ENCODE results near the gene AADACL3. TPM values are rescaled to one million over a fixed set of nuclear protein-coding genes. Genes with fewer than 3 reads are reported as not detected.

Gene AADACL3
- total and polyA plus RNA-seq, 9 of the 15 experiments (the other 6 are each of a cell fraction or from before 2014, with no cell fraction given), result not detected

DNA sequence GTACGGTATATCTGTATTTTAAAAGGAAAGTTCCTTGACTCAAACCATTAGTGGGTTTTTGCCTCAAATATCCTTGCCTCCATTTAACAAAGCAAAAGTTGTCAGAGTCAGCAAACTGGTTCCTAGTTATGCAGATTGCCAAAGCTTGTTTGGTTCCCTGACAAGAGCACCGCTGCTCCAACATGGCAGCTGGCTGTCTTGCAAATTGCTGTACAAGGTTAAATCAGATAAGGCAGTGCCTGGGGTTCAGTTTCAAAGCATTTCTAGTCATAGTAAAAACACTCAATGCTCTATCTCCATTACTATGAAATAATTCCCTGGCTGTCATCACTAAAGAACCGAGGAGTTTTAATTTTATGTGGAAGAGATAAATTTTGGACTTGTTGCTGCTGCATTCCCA, 18.7 kb downstream of the AADACL3 start:
- intact Hi-C loops (cut with micrococcal nuclease) (no loop called here), in situ Hi-C loops (cut with MboI) (no loop called here)
- BruUV-seq (replicated peaks), result no TSS peak
- DNase-seq (ENCODE audit: extremely low read depth in 1 of 4, low spot score in 3 of 4) (no peak), FAIRE-seq (no peak), ATAC-seq (no peak)
- Histone ChIP-seq H3K4me3 (no peak overlapping the region), H2AFZ (ENCODE audit: low read depth, low read length) (no peak overlapping the region), H3K27ac (ENCODE audit: extremely low read depth, low read depth, low read length) (no peak overlapping the region), H3K4me1 (replicated peaks in 1 of 2; ENCODE audit: control insufficient read depth in 2 of 2, insufficient read depth in 2 of 2, low read length in 2 of 2) (no peaks in the 10 kb centered on the region), H3K79me2 (ENCODE audit: control insufficient read depth, insufficient read depth, low read length) (no peaks in the 10 kb centered on the region), H4K20me1 (replicated peaks; ENCODE audit: control insufficient read depth, insufficient read depth, low read length) (no peaks in the 10 kb centered on the region), H3K9ac (ENCODE audit: insufficient read depth in 1 of 2, low read depth in 2 of 2, low read length in 2 of 2) (no peak overlapping the region), H3K27me3 (ENCODE audit: control insufficient read depth in 2 of 2, insufficient read depth in 2 of 2, low read length in 2 of 2) (no peaks in the 10 kb centered on the region), H3K36me3 (ENCODE audit: control insufficient read depth, insufficient read depth, low read length) (no peaks in the 10 kb centered on the region), H3K4me2 (ENCODE audit: insufficient read depth, low read length) (no peak overlapping the region), H3K9me1 (ENCODE audit: control insufficient read depth, insufficient read depth, low read length) (no peaks in the 10 kb centered on the region), H3K9me3 (replicated peaks; ENCODE audit: control insufficient read depth, insufficient read depth, low read depth, low read length) (no peaks in the 10 kb centered on the region)
- POLR2A ChIA-PET, result no interaction called here
- CTCF ChIA-PET (ENCODE audit: low intra/inter-chr PET ratio), result no interaction called here
- WGBS (ENCODE audit: insufficient coverage, low coverage, missing lambda C conversion rate), result 1% methylated on average over 3 of the region's 3 CpGs
- TF ChIP-seq, protein P1, sequence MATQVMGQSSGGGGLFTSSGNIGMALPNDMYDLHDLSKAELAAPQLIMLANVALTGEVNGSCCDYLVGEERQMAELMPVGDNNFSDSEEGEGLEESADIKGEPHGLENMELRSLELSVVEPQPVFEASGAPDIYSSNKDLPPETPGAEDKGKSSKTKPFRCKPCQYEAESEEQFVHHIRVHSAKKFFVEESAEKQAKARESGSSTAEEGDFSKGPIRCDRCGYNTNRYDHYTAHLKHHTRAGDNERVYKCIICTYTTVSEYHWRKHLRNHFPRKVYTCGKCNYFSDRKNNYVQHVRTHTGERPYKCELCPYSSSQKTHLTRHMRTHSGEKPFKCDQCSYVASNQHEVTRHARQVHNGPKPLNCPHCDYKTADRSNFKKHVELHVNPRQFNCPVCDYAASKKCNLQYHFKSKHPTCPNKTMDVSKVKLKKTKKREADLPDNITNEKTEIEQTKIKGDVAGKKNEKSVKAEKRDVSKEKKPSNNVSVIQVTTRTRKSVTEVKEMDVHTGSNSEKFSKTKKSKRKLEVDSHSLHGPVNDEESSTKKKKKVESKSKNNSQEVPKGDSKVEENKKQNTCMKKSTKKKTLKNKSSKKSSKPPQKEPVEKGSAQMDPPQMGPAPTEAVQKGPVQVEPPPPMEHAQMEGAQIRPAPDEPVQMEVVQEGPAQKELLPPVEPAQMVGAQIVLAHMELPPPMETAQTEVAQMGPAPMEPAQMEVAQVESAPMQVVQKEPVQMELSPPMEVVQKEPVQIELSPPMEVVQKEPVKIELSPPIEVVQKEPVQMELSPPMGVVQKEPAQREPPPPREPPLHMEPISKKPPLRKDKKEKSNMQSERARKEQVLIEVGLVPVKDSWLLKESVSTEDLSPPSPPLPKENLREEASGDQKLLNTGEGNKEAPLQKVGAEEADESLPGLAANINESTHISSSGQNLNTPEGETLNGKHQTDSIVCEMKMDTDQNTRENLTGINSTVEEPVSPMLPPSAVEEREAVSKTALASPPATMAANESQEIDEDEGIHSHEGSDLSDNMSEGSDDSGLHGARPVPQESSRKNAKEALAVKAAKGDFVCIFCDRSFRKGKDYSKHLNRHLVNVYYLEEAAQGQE (IDR thresholded peaks at IDR 0.05; ENCODE audit: borderline replicate concordance), result no peak
- TF ChIP-seq, protein P1 (CRISPR knock-in tag; IDR thresholded peaks at IDR 0.05; ENCODE audit: low read depth), result no peak
- TF ChIP-seq, protein P2, sequence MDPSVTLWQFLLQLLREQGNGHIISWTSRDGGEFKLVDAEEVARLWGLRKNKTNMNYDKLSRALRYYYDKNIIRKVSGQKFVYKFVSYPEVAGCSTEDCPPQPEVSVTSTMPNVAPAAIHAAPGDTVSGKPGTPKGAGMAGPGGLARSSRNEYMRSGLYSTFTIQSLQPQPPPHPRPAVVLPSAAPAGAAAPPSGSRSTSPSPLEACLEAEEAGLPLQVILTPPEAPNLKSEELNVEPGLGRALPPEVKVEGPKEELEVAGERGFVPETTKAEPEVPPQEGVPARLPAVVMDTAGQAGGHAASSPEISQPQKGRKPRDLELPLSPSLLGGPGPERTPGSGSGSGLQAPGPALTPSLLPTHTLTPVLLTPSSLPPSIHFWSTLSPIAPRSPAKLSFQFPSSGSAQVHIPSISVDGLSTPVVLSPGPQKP (CRISPR knock-in tag; IDR thresholded peaks at IDR 0.05), result no peak
- TF ChIP-seq, protein P3, sequence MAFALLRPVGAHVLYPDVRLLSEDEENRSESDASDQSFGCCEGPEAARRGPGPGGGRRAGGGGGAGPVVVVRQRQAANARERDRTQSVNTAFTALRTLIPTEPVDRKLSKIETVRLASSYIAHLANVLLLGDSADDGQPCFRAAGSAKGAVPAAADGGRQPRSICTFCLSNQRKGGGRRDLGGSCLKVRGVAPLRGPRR (CRISPR knock-in tag; IDR thresholded peaks at IDR 0.05), result no peak
- TF ChIP-seq, protein P4, sequence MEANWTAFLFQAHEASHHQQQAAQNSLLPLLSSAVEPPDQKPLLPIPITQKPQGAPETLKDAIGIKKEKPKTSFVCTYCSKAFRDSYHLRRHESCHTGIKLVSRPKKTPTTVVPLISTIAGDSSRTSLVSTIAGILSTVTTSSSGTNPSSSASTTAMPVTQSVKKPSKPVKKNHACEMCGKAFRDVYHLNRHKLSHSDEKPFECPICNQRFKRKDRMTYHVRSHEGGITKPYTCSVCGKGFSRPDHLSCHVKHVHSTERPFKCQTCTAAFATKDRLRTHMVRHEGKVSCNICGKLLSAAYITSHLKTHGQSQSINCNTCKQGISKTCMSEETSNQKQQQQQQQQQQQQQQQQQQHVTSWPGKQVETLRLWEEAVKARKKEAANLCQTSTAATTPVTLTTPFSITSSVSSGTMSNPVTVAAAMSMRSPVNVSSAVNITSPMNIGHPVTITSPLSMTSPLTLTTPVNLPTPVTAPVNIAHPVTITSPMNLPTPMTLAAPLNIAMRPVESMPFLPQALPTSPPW (CRISPR knock-in tag; IDR thresholded peaks at IDR 0.05), result no peak
- TF ChIP-seq ZNF347 (CRISPR knock-in tag; IDR thresholded peaks at IDR 0.05; ENCODE audit: low read depth), result no peak
- TF ChIP-seq ZNF764 (CRISPR knock-in tag; IDR thresholded peaks at IDR 0.05; ENCODE audit: low read depth), result no peak
- TF ChIP-seq ZNF354B (CRISPR knock-in tag; IDR thresholded peaks at IDR 0.05), result no peak
- no peak for TF ChIP-seq POLR2G (IDR thresholded peaks at IDR 0.05; ENCODE audit: low read depth, low read length)
- no peak for TF ChIP-seq NFYB (IDR thresholded peaks at IDR 0.05; ENCODE audit: extremely low read depth, insufficient read length)
- TF ChIP-seq TARDBP (IDR thresholded peaks at IDR 0.05), result no peak
- no peak for TF ChIP-seq DIDO1 (tag; IDR thresholded peaks at IDR 0.05; ENCODE audit: low read depth)
- TF ChIP-seq NBN (IDR thresholded peaks at IDR 0.05; ENCODE audit: low read depth), result no peak
- TF ChIP-seq DMBX1 (CRISPR knock-in tag; IDR thresholded peaks at IDR 0.05; ENCODE audit: borderline replicate concordance), result no peak
